ENCODE measurements around the gene EDC3.
A peak's percentile ranks its signal among the peaks of the same experiment; 100 is the strongest.

DNA sequence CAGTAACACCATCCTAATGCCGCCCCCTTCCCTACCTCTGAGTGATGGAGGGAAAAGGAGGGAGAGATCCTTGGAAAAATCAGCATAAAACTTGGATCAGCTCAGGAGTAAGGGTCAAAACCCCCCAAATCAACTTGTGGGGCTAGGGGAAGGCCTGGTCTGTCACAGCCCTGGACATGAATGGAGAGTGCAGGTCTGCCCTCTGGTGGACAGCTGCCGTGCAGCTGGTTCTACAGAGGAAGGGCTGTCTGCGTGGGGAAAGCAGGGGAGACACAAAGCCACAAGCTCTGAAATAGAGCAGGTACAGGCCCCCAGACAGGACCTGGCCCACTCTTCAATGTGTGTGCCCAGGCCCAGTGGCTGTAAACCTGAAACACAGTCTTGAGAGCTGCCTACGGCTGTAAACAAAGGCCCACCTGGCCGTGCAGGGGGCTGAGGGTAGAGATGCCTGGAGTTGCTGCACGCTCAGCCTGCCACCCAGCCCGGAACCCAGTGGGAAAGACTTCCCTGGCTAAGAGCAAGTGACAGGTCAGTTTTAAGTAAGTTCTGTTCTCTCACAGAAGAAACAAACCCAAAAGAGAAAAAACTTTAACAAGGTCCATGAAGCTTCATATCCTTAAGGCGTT lies 63.8 kb downstream of the EDC3 start:
- TF ChIP-seq, protein P1, sequence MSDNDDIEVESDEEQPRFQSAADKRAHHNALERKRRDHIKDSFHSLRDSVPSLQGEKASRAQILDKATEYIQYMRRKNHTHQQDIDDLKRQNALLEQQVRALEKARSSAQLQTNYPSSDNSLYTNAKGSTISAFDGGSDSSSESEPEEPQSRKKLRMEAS (IDR thresholded peaks at IDR 0.05) = no peak
- TF ChIP-seq EZH2 (IDR thresholded peaks at IDR 0.05) (no peak), CEBPB (IDR thresholded peaks at IDR 0.05; ENCODE audit: low read depth) (no peak), ELF1 (IDR thresholded peaks at IDR 0.05; ENCODE audit: borderline replicate concordance, low read depth) (no peak), POLR2A (IDR thresholded peaks at IDR 0.05; ENCODE audit: borderline replicate concordance, extremely low read depth, insufficient read depth, insufficient read length) (no peak), SIN3A (IDR thresholded peaks at IDR 0.05; ENCODE audit: low read depth) (no peak), POLR2AphosphoS5 (IDR thresholded peaks at IDR 0.05; ENCODE audit: low read depth, low read length) (0 out of 2 replicates have a peak, but pooled peaks have one; percentile 3), EZH2phosphoT487 (IDR thresholded peaks at IDR 0.05; ENCODE audit: borderline replicate concordance) (no peak), SP1 (IDR thresholded peaks at IDR 0.05; ENCODE audit: low read depth) (no peak), YY1 (IDR thresholded peaks at IDR 0.05; ENCODE audit: extremely low read depth, insufficient replicate concordance, low read depth, low read length) (no peak), EGR1 (IDR thresholded peaks at IDR 0.05; ENCODE audit: low read depth) (no peak)
- TF ChIP-seq, protein P2, sequence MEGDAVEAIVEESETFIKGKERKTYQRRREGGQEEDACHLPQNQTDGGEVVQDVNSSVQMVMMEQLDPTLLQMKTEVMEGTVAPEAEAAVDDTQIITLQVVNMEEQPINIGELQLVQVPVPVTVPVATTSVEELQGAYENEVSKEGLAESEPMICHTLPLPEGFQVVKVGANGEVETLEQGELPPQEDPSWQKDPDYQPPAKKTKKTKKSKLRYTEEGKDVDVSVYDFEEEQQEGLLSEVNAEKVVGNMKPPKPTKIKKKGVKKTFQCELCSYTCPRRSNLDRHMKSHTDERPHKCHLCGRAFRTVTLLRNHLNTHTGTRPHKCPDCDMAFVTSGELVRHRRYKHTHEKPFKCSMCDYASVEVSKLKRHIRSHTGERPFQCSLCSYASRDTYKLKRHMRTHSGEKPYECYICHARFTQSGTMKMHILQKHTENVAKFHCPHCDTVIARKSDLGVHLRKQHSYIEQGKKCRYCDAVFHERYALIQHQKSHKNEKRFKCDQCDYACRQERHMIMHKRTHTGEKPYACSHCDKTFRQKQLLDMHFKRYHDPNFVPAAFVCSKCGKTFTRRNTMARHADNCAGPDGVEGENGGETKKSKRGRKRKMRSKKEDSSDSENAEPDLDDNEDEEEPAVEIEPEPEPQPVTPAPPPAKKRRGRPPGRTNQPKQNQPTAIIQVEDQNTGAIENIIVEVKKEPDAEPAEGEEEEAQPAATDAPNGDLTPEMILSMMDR (IDR thresholded peaks at IDR 0.05 in 2 of 3, conservative IDR thresholded peaks at IDR 0.05 in 1 of 3; ENCODE audit: borderline replicate concordance in 1 of 3, insufficient read depth in 1 of 3, low read depth in 2 of 3, low read length in 2 of 3) = peak; percentile 64 to 97 (median 93); a peak in 5 of 6 replicates
- TF ChIP-seq, protein P3, sequence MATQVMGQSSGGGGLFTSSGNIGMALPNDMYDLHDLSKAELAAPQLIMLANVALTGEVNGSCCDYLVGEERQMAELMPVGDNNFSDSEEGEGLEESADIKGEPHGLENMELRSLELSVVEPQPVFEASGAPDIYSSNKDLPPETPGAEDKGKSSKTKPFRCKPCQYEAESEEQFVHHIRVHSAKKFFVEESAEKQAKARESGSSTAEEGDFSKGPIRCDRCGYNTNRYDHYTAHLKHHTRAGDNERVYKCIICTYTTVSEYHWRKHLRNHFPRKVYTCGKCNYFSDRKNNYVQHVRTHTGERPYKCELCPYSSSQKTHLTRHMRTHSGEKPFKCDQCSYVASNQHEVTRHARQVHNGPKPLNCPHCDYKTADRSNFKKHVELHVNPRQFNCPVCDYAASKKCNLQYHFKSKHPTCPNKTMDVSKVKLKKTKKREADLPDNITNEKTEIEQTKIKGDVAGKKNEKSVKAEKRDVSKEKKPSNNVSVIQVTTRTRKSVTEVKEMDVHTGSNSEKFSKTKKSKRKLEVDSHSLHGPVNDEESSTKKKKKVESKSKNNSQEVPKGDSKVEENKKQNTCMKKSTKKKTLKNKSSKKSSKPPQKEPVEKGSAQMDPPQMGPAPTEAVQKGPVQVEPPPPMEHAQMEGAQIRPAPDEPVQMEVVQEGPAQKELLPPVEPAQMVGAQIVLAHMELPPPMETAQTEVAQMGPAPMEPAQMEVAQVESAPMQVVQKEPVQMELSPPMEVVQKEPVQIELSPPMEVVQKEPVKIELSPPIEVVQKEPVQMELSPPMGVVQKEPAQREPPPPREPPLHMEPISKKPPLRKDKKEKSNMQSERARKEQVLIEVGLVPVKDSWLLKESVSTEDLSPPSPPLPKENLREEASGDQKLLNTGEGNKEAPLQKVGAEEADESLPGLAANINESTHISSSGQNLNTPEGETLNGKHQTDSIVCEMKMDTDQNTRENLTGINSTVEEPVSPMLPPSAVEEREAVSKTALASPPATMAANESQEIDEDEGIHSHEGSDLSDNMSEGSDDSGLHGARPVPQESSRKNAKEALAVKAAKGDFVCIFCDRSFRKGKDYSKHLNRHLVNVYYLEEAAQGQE (IDR thresholded peaks at IDR 0.05; ENCODE audit: low read depth) = no peak
- TF ChIP-seq, protein P4, sequence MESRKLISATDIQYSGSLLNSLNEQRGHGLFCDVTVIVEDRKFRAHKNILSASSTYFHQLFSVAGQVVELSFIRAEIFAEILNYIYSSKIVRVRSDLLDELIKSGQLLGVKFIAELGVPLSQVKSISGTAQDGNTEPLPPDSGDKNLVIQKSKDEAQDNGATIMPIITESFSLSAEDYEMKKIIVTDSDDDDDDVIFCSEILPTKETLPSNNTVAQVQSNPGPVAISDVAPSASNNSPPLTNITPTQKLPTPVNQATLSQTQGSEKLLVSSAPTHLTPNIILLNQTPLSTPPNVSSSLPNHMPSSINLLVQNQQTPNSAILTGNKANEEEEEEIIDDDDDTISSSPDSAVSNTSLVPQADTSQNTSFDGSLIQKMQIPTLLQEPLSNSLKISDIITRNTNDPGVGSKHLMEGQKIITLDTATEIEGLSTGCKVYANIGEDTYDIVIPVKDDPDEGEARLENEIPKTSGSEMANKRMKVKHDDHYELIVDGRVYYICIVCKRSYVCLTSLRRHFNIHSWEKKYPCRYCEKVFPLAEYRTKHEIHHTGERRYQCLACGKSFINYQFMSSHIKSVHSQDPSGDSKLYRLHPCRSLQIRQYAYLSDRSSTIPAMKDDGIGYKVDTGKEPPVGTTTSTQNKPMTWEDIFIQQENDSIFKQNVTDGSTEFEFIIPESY (IDR thresholded peaks at IDR 0.05; ENCODE audit: extremely low read depth, insufficient replicate concordance, low read length) = no peak
